Loucy (cell line): ENCODE measurements around the gene ABLIM2.

ENCODE experiments used
- H2AFZ ChIP-seq: fragments of 200-600 bp; sonication (generic); 2 replicates; pipeline ENCODE4 v1.6.0; 2016; ENCODE audit warnings: antibody characterized with exemption, mild to moderate bottlenecking, low read length, moderate library complexity
- H3F3A ChIP-seq: fragments of 200-600 bp; 2 replicates; pipeline ENCODE4 v1.6.0; 2016; ENCODE audit warnings: antibody characterized with exemption, low read depth, mild to moderate bottlenecking
- H3K27me3 ChIP-seq: fragments of 200-600 bp; sonication (generic); 2 replicates; pipeline ENCODE4 v1.6.1; 2014; ENCODE audit warnings: low read length, mild to moderate bottlenecking; ENCODE audit not compliant: insufficient read depth, poor library complexity, severe bottlenecking
- H3K36me3 ChIP-seq: fragments of 200-600 bp; sonication (generic); 2 replicates; pipeline ENCODE4 v1.6.1; 2016; ENCODE audit warnings: low read length; ENCODE audit not compliant: insufficient read depth
- H3K4me1 ChIP-seq: fragments of 200-600 bp; sonication (generic); 2 replicates; pipeline ENCODE4 v1.5.1; 2014; ENCODE audit warnings: low read length, mild to moderate bottlenecking; ENCODE audit not compliant: insufficient read depth, poor library complexity, severe bottlenecking
- H3K4me2 ChIP-seq: fragments of 200-600 bp; sonication (generic); 2 replicates; pipeline ENCODE4 v1.6.0; 2014; ENCODE audit warnings: antibody characterized with exemption, low read length, low read depth, mild to moderate bottlenecking; ENCODE audit not compliant: poor library complexity, severe bottlenecking
- H3K4me3 ChIP-seq: fragments of 200-600 bp; sonication (generic); 2 replicates; pipeline ENCODE4 v1.5.1; 2014; ENCODE audit warnings: low read length, mild to moderate bottlenecking, mixed read lengths; ENCODE audit not compliant: poor library complexity, severe bottlenecking
- H3K79me2 ChIP-seq: fragments of 200-600 bp; sonication (generic); 2 replicates; pipeline ENCODE4 v1.6.1; 2014; ENCODE audit warnings: low read length; ENCODE audit not compliant: insufficient read depth
- H3K9ac ChIP-seq: fragments of 200-600 bp; sonication (generic); 2 replicates; pipeline ENCODE4 v1.6.0; 2014; ENCODE audit warnings: mild to moderate bottlenecking, low read depth, low read length, moderate library complexity; ENCODE audit not compliant: poor library complexity, severe bottlenecking
- H3K9me2 ChIP-seq: fragments of 200-600 bp; sonication (generic); replicated peaks from 2 replicates; pipeline ENCODE4 v1.6.1; 2016; ENCODE audit warnings: low read depth, low read length, mixed read lengths
- H3K9me3 ChIP-seq: fragments of 200-600 bp; sonication (generic); 2 replicates; pipeline ENCODE4 v1.6.1; 2014; ENCODE audit warnings: mild to moderate bottlenecking, antibody characterized with exemption, low read length, low read depth; ENCODE audit not compliant: insufficient read depth
- H4K20me1 ChIP-seq: fragments of 200-600 bp; sonication (generic); 2 replicates; pipeline ENCODE4 v1.6.0; 2014; ENCODE audit warnings: antibody characterized with exemption, low read length, mild to moderate bottlenecking; ENCODE audit not compliant: insufficient read depth, poor library complexity, severe bottlenecking
- EZH2phosphoT487 ChIP-seq: fragments of 200-600 bp; IDR thresholded peaks from 2 replicates; pipeline ENCODE4 v1.6.1; 2018; ENCODE audit warnings: antibody characterized with exemption, mild to moderate bottlenecking, moderate library complexity, borderline replicate concordance
- TF ChIP-seq, protein P1 (sequence below): fragments of 200-600 bp; sonication (generic); conservative IDR thresholded peaks from 2 replicates; pipeline ENCODE4 v1.5.1; 2014; ENCODE audit warnings: mild to moderate bottlenecking, antibody characterized with exemption, low read length

ABLIM2 gene

DNA sequence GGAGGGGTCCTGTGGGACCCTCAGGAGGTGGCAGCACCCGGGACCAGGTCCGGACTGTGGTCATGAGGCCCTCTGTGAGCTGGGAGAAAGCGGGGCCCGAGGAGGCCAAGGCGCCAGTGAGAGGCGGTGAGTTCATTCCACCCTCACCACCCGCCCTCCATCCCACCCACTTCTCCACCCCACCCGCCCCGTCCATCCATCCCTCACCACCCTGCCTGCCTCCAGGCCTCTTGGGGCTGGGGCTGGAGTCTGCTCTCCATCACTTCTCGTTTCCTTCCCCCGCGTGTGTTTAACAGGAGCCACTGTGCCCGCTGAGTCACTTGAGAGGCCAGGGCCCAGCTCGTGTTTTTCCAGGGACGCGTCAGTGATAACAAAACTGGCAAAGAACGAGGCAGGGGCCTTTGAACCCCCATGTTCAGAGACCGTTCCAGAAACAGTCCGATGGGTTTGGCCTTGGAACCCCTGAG lies 46.7 kb upstream of the ABLIM2 start:
- H3K9ac ChIP-seq, result peak overlapping the region; percentile 43
- peaks cover 61% of the 10 kb centered on the region for H3K4me1 ChIP-seq

DNA sequence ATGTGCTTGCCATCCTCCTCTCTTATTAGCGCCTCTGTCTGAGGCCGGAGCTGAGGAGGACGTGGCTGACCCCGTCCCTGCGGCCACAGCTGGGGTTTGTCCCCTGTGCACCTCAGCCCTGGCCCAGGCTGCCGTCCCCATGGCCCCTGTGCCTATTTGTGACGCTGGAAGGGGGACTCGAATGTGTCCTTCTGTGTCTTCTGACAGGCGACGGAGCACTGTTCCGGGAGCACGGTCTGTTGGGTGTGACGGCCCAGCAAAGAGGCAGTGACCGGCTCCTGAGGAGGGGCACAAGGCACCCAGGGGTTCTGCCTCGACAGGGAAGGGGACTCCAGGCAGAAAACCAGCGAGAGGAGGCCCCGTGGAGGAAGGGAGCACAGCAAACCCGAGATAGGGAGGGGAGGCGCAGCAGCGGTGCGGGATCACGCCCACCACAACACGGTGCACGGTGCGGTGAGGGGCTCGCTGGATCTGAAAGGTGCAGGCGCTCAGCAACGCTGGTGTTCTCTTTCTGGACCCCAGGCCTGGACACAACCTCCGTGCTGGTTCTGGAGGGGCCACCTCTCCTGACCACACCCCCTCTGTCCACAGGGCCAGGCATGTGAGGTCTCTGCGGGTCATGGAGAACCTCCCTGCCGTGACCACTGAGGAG lies 46.1 kb upstream of the ABLIM2 start:
- H3K79me2 ChIP-seq, result peaks cover 71% of the 10 kb centered on the region
- no peak overlapping the region for H2AFZ ChIP-seq
- no peaks in the 10 kb centered on the region for H3K27me3 ChIP-seq
- peaks cover 66% of the 10 kb centered on the region for H3K4me1 ChIP-seq
- no peaks in the 10 kb centered on the region; the same call in 1 of the 2 replicates for H3K36me3 ChIP-seq
- no peak for TF ChIP-seq EZH2phosphoT487
- TF ChIP-seq, protein P1, sequence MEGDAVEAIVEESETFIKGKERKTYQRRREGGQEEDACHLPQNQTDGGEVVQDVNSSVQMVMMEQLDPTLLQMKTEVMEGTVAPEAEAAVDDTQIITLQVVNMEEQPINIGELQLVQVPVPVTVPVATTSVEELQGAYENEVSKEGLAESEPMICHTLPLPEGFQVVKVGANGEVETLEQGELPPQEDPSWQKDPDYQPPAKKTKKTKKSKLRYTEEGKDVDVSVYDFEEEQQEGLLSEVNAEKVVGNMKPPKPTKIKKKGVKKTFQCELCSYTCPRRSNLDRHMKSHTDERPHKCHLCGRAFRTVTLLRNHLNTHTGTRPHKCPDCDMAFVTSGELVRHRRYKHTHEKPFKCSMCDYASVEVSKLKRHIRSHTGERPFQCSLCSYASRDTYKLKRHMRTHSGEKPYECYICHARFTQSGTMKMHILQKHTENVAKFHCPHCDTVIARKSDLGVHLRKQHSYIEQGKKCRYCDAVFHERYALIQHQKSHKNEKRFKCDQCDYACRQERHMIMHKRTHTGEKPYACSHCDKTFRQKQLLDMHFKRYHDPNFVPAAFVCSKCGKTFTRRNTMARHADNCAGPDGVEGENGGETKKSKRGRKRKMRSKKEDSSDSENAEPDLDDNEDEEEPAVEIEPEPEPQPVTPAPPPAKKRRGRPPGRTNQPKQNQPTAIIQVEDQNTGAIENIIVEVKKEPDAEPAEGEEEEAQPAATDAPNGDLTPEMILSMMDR, result no peak
- H3K9me3 ChIP-seq, result no peaks in the 10 kb centered on the region
- H3K9me2 ChIP-seq, result no peaks in the 10 kb centered on the region
- no peaks in the 10 kb centered on the region for H3F3A ChIP-seq
- H3K4me2 ChIP-seq, result peak overlapping the region; percentile 98
- H3K4me3 ChIP-seq, result no peak overlapping the region
- H3K9ac ChIP-seq, result peak overlapping the region; percentile 23
- peaks cover 9% of the 10 kb centered on the region for H4K20me1 ChIP-seq

More for the DNA sequence above, 46.7 kb upstream of the ABLIM2 start:
- H4K20me1 ChIP-seq, result peaks cover 9% of the 10 kb centered on the region
- H2AFZ ChIP-seq, result no peak overlapping the region
- peak overlapping the region; percentile 41 for H3K4me2 ChIP-seq
- H3K36me3 ChIP-seq, result no peaks in the 10 kb centered on the region; the same call in 1 of the 2 replicates
- peaks cover 65% of the 10 kb centered on the region for H3K79me2 ChIP-seq
- no peaks in the 10 kb centered on the region for H3K9me2 ChIP-seq
- H3K9me3 ChIP-seq, result no peaks in the 10 kb centered on the region
- H3K4me3 ChIP-seq, result no peak overlapping the region
- TF ChIP-seq, protein P1, result no peak
- TF ChIP-seq EZH2phosphoT487, result no peak
- H3F3A ChIP-seq, result no peaks in the 10 kb centered on the region
- no peaks in the 10 kb centered on the region for H3K27me3 ChIP-seq

DNA sequence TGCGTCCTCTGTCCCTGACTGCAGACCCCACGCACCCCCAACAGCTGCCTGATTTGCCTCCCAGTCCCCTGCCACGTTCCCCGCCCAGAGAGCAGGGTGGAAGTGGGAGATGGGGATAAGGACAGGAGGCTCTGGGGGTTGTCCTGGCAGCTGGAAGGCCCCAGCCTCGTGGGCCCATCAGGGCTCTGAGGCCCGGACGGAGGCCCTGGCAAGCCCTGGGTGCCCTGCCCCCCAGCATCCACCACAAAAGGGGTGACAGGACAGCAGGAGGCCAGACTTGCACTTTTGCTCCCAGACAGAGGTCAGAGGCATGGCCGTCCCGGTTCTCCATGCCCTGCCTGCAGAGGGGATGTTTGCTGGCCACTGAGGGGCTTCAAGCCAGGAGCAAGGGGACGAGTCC lies 45.2 kb upstream of the ABLIM2 start:
- no peak for TF ChIP-seq EZH2phosphoT487
- TF ChIP-seq, protein P1, result no peak
- Histone ChIP-seq H4K20me1 (peaks cover 9% of the 10 kb centered on the region), H3K4me1 (peaks cover 69% of the 10 kb centered on the region), H3K79me2 (peaks cover 77% of the 10 kb centered on the region), H3K9me3 (no peaks in the 10 kb centered on the region), H3K9ac (peak overlapping the region; percentile 23), H3F3A (no peaks in the 10 kb centered on the region), H3K27me3 (no peaks in the 10 kb centered on the region), H3K9me2 (no peaks in the 10 kb centered on the region), H3K4me3 (peak overlapping the region; percentile 88), H3K36me3 (no peaks in the 10 kb centered on the region), H2AFZ (no peak overlapping the region), H3K4me2 (peak overlapping the region; percentile 98)
